IMR-90 (cell line): ENCODE data around the gene FOXO3.

ENCODE experiments used
- CTCF ChIP-seq: conservative IDR thresholded peaks from 2 replicates; pipeline ENCODE4 v1.5.1; 2012; ENCODE audit warnings: mild to moderate bottlenecking, low read depth, low read length, improper control_type of control experiment
- POLR2A ChIP-seq: IDR thresholded peaks from 2 replicates; pipeline ENCODE4 v1.6.1; 2012; ENCODE audit warnings: mild to moderate bottlenecking, low read depth, low read length

GRCh38 chr6:108658174-108658573 is 97.5 kb downstream of the FOXO3 start:
- TF ChIP-seq CTCF, result no peak
- no peak for TF ChIP-seq POLR2A
